Measurements from ENCODE around the gene VPS13D. TPM values are rescaled to one million over a fixed set of nuclear protein-coding genes. Genes with fewer than 3 reads are reported as not detected.
"Not testable (repeated sequence)": the region's sequence is repeated elsewhere in the genome, so short reads cannot be mapped to it uniquely, and the experiment has no call there.

The VPS13D gene
- total RNA-seq, 2 donors from 2014 or later: 76.1 to 99.9 TPM

- no peak for ATAC-seq
- intact Hi-C loops (cut with DNase I, micrococcal nuclease): no loop called here
- DNase-seq: no peak
These were observed 8.9 kb upstream of the VPS13D start for GRCh38 chr1:12220890-12221289.

GRCh38 chr1:12222700-12223099 is 7.1 kb upstream of the VPS13D start:
- DNase-seq; ATAC-seq; intact Hi-C loops (cut with DNase I, micrococcal nuclease): not testable (repeated sequence)

- DNase-seq; intact Hi-C loops (cut with DNase I, micrococcal nuclease); ATAC-seq: not testable (repeated sequence)
These were observed 5.7 kb upstream of the VPS13D start for GRCh38 chr1:12224092-12224491.

- intact Hi-C loops (cut with DNase I, micrococcal nuclease): no loop called here
- ATAC-seq (no peak), DNase-seq (no peak)
These were observed 851 bp upstream of the VPS13D start for GRCh38 chr1:12228979-12229378.

- ATAC-seq (no peak), DNase-seq (no peak)
- intact Hi-C loops (cut with DNase I, micrococcal nuclease): no loop called here
These were observed 420 bp upstream of the VPS13D start for GRCh38 chr1:12229386-12229834.

GRCh38 chr1:12230549-12231275 is 882 bp downstream of the VPS13D start:
- intact Hi-C loops (cut with DNase I, micrococcal nuclease): no loop called here
- peak; percentile 50 to 66 for DNase-seq
- ATAC-seq: peak; percentile 77

- ATAC-seq: no peak
- intact Hi-C loops (cut with DNase I, micrococcal nuclease): no loop called here
- DNase-seq: no peak
These were observed 1.4 kb downstream of the VPS13D start for GRCh38 chr1:12231276-12231595.

GRCh38 chr1:12232221-12232620 is 2.4 kb downstream of the VPS13D start:
- ATAC-seq: no peak
- intact Hi-C loops (cut with DNase I, micrococcal nuclease): no loop called here
- no peak for DNase-seq

GRCh38 chr1:12244078-12244477 is 14.2 kb downstream of the VPS13D start:
- ATAC-seq: no peak
- intact Hi-C loops (cut with DNase I, micrococcal nuclease): no loop called here
- DNase-seq: no peak

- intact Hi-C loops (cut with DNase I, micrococcal nuclease): no loop called here
- ATAC-seq: no peak
These were observed 14.8 kb downstream of the VPS13D start for GRCh38 chr1:12244585-12244984.

GRCh38 chr1:12245116-12245515 is 15.3 kb downstream of the VPS13D start:
- intact Hi-C loops (cut with DNase I, micrococcal nuclease): no loop called here
- ATAC-seq: no peak
- no peak for DNase-seq

More at GRCh38 chr1:12244585-12244984, 14.8 kb downstream of the VPS13D start:
- DNase-seq: no peak

GRCh38 chr1:12245733-12246132 is 15.9 kb downstream of the VPS13D start:
- intact Hi-C loops (cut with DNase I, micrococcal nuclease): no loop called here
- DNase-seq (no peak), ATAC-seq (no peak)

GRCh38 chr1:12246584-12246983 is 16.8 kb downstream of the VPS13D start:
- intact Hi-C loops (cut with DNase I, micrococcal nuclease): no loop called here
- no peak for ATAC-seq
- DNase-seq: no peak

GRCh38 chr1:12249181-12249580 is 19.4 kb downstream of the VPS13D start:
- ATAC-seq: no peak
- intact Hi-C loops (cut with DNase I, micrococcal nuclease): no loop called here
- no peak for DNase-seq

GRCh38 chr1:12249748-12250147 is 19.9 kb downstream of the VPS13D start:
- intact Hi-C loops (cut with DNase I, micrococcal nuclease): no loop called here
- no peak for ATAC-seq
- no peak for DNase-seq

GRCh38 chr1:12251442-12251841 is 21.6 kb downstream of the VPS13D start:
- intact Hi-C loops (cut with DNase I, micrococcal nuclease): no loop called here
- no peak for DNase-seq
- no peak for ATAC-seq

GRCh38 chr1:12255913-12256312 is 26.1 kb downstream of the VPS13D start:
- ATAC-seq (no peak), DNase-seq (no peak)
- intact Hi-C loops (cut with DNase I, micrococcal nuclease): no loop called here

GRCh38 chr1:12258272-12258671 is 28.4 kb downstream of the VPS13D start:
- ATAC-seq (no peak), DNase-seq (no peak)
- intact Hi-C loops (cut with DNase I, micrococcal nuclease): no loop called here

- intact Hi-C loops (cut with DNase I, micrococcal nuclease): no loop called here
- DNase-seq (no peak), ATAC-seq (no peak)
These were observed 39.5 kb downstream of the VPS13D start for GRCh38 chr1:12269351-12269750.

GRCh38 chr1:12271033-12271432 is 41.2 kb downstream of the VPS13D start:
- intact Hi-C loops (cut with DNase I, micrococcal nuclease): no loop called here
- ATAC-seq (no peak), DNase-seq (no peak)

- DNase-seq (no peak), ATAC-seq (peak; percentile 41)
- intact Hi-C loops (cut with DNase I, micrococcal nuclease): no loop called here
These were observed 42.9 kb downstream of the VPS13D start for GRCh38 chr1:12272770-12273169.
